Stimulated activated CD8-positive, alpha-beta memory T cell treated with anti-CD3 and anti-CD28 coated beads, Interleukin-12 subunit alpha, Interleukin-12 subunit beta, amount 100 ng/mL, for 1 hour (primary cell): ENCODE results near the gene CD2.

ENCODE experiments used
- DNase-seq: peaks from one replicate; pipeline ENCODE4 v3.0.0-alpha.2; 2020; ENCODE audit warnings: low read depth

The CD2 gene, protein sequence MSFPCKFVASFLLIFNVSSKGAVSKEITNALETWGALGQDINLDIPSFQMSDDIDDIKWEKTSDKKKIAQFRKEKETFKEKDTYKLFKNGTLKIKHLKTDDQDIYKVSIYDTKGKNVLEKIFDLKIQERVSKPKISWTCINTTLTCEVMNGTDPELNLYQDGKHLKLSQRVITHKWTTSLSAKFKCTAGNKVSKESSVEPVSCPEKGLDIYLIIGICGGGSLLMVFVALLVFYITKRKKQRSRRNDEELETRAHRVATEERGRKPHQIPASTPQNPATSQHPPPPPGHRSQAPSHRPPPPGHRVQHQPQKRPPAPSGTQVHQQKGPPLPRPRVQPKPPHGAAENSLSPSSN

DNA sequence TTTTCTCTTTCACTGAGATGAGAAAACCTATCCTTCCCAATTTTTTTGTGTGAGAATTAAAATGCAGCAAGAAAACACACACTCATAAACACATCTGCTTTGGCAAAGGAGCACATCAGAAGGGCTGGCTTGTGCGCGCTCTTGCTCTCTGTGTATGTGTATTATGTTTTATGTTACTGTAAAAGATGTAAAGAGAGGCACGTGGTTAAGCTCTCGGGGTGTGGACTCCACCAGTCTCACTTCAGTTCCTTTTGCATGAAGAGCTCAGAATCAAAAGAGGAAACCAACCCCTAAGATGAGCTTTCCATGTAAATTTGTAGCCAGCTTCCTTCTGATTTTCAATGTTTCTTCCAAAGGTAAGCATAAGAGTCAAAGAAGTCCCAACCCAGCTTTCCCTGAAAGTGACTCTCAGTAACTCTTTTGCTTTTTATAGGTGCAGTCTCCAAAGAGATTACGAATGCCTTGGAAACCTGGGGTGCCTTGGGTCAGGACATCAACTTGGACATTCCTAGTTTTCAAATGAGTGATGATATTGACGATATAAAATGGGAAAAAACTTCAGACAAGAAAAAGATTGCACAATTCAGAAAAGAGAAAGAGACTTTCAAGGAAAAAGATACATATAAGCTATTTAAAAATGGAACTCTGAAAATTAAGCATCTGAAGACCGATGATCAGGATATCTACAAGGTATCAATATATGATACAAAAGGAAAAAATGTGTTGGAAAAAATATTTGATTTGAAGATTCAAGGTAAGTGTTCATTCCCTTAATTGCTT, at the start of gene CD2:
CD2 (plus strand) TSS at position 233 of the 780 bp plus-strand sequence; CDS start at position 296, 63 bp downstream.
- DNase-seq = no peak

DNA sequence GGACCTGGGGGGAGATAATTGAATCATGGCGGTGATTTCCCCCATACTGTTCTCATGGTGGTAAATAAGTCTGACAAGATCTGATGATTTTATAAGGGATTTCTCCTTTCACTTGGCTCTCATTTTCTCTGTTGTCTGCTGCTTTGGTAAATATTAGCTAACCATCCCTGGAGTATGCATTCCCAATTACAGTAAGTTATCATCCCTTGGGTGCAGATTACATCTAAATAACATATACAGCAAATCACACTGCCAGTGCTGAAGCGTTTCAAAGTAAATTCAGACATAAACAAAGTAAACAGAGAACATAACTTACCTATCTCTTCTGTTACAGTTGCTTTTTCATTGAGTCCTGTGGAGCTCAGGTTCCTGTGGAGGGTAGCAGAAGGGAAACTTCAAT, 48.1 kb upstream of the CD2 start:
- DNase-seq = no peak

- DNase-seq = no peak
These were observed 47.4 kb upstream of the CD2 start for GRCh38 chr1:116706841-116707240.

- DNase-seq = no peak
These were observed 45.9 kb upstream of the CD2 start for GRCh38 chr1:116708255-116708900.

DNA sequence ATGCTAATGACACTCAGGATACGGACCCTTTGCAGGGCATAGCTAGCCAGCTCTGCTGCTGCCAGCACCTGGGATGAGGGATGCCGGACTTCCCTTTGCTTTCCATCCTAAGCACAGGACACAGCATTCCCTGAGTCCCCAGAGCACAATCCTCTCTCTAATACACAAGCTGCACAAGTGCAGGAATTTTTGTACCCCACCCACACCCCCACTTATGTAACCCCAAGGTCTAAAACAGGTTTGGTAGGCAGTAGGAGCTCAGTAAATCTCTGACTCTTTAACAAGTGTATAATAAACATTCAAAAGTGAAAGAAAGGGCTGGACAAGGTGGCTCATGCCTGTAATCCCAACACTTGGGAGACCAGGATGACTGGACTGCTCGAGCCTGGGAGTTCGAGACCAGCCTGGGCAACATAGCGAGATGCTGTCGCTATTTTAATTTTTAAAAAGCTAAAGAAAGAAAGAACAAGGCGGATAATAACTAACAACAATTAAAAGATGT, 44.5 kb upstream of the CD2 start:
- DNase-seq = no peak

DNA sequence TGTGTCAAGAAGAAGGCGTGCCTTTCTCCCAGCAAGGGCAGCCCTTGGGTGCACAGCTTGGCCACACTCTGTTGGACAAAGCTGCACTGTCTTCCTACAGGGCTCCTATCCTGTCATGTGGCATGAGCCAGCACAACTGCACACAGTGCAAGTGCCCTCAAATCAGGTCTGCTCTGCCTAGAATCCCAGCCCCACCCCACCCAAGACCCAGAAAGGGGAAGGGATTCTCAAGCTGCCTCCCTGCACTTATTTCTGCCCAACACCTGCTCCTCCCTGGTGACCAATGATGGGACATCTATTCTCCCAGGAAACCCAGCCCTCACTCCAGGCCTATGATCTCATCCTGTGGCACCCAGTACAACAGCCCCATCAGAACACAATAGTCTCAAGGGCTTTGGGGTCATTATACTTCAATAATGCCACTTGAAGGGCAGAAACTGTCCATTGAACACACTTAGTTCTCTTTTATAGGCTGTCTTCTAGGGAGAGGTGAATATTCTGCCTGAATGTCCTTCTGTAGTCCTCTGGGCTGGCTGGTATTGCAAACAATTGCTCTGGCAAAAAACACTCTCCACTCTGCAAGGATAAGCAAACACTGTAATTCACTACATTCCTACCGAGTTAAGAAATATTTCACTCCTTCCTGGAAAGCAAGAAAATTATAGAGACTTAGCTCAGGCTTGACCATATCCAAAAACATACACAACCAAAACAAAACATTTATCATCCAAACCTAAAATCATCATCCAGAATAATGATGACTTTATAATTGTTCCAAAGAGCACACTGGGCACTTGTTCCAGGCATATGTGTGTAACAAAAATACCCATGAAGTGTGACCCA, 43.6 kb upstream of the CD2 start:
- no peak for DNase-seq

- no peak for DNase-seq
These were observed 42.9 kb upstream of the CD2 start for GRCh38 chr1:116711263-116711840.

- DNase-seq = no peak
These were observed 41.7 kb upstream of the CD2 start for GRCh38 chr1:116712510-116712909.

GRCh38 chr1:116713474-116713873, 40.8 kb upstream of the CD2 start:
- no peak for DNase-seq

DNA sequence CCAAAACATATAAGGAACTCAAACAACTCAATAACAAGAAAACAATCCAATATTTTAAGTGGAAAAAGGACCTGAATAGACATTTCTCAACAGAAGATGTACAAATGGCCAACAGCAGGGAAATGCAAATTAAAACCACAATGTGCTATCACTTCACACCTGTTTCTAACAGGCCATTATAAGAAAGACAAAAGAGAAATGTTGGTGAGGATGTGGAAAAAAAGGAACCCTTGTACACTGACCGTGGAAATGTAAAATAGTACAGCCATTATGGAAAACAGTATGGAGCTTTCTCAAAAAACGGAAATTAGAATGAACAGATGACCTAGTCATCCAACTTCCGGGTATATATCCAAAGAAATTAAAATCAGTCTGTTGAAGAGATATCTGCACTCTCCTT, 37.8 kb upstream of the CD2 start:
- no peak for DNase-seq

- DNase-seq = no peak
These were observed 36.9 kb upstream of the CD2 start for GRCh38 chr1:116717318-116717717.

- DNase-seq = no peak
These were observed 33.7 kb upstream of the CD2 start for GRCh38 chr1:116720364-116721038.

GRCh38 chr1:116721039-116721405, 33.2 kb upstream of the CD2 start:
- no peak for DNase-seq

- no peak for DNase-seq
These were observed 32.7 kb upstream of the CD2 start for GRCh38 chr1:116721451-116722007.

GRCh38 chr1:116722016-116722838, 32.0 kb upstream of the CD2 start:
- DNase-seq = no peak

DNA sequence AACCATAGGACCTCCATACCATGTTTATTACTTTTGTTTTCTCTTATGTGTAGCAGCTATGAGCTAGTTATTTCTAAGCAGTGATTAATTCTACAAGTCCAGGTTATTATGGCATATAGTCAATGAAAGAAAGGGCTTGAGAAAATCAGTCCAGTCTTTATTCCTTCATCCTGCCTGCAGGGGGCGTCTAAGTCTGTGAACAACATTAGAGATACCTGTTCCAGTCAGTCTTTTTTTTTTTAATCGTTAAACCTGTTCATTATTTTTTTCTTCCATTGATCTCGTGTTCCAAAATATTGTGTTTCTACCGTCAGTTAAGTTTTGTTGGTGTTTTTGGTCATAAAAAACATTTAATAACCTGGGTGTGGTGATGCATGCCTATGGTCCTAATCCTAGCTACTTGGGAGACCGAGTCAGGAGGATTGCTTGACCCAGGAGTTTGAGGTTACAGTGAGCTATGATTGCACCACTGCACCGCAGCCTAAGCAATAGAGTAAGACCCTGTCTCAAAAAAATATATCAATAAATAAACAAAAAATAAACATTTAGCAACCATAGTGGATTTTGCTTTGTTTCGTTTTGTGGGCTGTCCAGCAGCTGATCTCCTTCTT, 29.4 kb upstream of the CD2 start:
- peak; percentile 77 for DNase-seq

DNA sequence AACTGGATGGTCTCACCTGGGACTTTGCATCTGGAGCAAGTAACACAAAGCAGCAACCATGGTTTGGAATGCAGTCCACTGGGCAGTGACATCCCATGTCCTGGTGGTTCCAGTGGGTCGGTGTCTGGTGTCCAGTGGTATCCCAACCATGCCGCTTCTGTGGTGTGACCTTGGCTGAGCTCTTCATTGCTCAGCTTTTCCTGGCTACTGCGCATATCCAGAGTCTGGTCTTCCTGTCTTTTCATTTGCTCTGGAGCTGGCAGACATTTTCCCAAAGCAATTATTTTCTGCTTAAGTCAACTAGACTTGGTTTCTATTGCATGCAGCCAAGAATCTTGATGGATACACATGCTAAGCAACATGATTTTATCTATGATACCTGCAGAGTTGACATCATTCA, 28.4 kb upstream of the CD2 start:
- DNase-seq = no peak

GRCh38 chr1:116726872-116727820, 27.1 kb upstream of the CD2 start:
- DNase-seq = no peak
